Mucosa of rectum (tissue), 2 donors: ENCODE data around the gene ARF1.

Experiments used
- H3K27ac ChIP-seq, 2 donors: one replicate each; pipeline ENCODE4 v1.7.0; 2013; ENCODE audit warnings: inconsistent platforms in 2 of 2, low read depth in 2 of 2, low read length in 2 of 2
- H3K27me3 ChIP-seq, 2 donors: one replicate each; pipeline ENCODE4 v1.7.0; 2013; ENCODE audit warnings: low read length in 2 of 2; ENCODE audit not compliant: control insufficient read depth in 2 of 2, insufficient read depth in 2 of 2
- H3K36me3 ChIP-seq, 2 donors: one replicate each; pipeline ENCODE4 v1.7.0; 2013; ENCODE audit warnings: low read length in 2 of 2; ENCODE audit not compliant: control insufficient read depth in 2 of 2, insufficient read depth in 2 of 2
- H3K4me1 ChIP-seq, 2 donors: one replicate each; pipeline ENCODE4 v1.7.0; 2013; ENCODE audit warnings: low read length in 2 of 2, mild to moderate bottlenecking in 1 of 2; ENCODE audit not compliant: control insufficient read depth in 2 of 2, insufficient read depth in 2 of 2
- H3K4me3 ChIP-seq, 2 donors: one replicate each; pipeline ENCODE4 v1.7.0; 2013; ENCODE audit warnings: low read length in 2 of 2
- H3K9ac ChIP-seq, 2 donors: one replicate each; pipeline ENCODE4 v1.7.0; 2013; ENCODE audit warnings: low read length in 2 of 2, low read depth in 1 of 2, mild to moderate bottlenecking in 1 of 2
- H3K9me3 ChIP-seq, 2 donors: one replicate each; pipeline ENCODE4 v1.7.0; 2013; ENCODE audit warnings: low read length in 2 of 2; ENCODE audit not compliant: control insufficient read depth in 2 of 2
- donor health status: healthy.
- donor health status: Normal muscosa, but diverticular disease.

Gene ARF1

DNA sequence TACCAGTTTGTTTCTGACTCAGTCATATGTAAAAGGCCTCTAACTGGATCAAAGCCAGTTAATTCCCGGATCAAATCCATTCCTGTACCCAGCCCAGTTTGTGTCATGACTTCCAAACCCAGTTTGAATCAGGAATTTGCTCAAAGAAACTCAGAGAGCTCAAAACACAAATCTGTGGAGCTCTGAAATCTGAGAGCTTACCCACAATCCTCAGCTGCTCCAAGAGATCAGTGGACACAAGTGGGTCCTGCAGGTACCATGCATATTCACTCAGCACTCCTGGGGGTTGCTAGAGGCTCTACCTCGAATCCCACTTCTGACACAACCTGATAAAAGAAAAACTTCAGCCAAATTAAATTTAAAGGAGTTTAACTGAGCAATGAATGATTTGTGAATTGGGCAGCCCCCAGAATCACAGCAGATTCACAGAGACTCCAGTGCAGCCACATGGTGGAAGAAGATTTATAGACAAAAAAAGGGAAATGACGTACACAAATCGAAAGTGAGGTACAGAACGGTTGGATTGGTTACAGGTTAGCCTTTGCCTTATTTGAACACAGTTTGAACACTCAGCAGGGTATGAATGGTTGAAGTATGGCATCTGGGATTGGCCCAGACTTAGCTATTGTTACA is 38.5 kb downstream of the ARF1 start:
- Histone ChIP-seq H3K9ac (no peak overlapping the region), H3K36me3 (no peaks in the 10 kb centered on the region), H3K27ac (no peak overlapping the region), H3K4me1 (no peaks in the 10 kb centered on the region), H3K27me3 (peaks cover 0 to 2% of the 10 kb centered on the region in 2 donors), H3K9me3 (no peaks in the 10 kb centered on the region), H3K4me3 (no peak overlapping the region)

DNA sequence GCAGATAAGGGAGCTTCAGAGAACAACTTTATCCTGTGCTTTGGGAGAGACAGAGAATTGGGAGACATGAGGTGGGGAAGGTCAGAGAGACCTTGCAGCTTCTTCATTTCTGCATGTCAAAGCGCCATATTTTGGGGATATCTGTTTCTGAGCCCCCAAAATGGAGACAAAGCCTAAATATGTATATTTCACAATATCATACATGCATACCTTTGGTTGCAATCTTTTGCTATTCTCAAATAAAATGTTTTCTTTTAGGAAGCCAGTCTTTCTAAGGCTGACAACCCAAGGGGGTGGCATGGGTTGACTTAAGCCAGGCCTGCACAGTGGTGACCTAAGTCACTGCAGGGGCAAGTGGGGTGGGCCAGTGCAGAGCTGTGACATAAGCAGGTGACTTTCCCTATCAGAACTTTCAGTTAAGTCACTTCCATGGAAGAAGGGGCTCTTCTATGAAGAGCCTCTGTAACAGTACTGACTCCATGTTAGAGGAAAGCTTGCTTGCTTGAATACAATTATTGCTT is 40.5 kb downstream of the ARF1 start:
- no peak overlapping the region for H3K4me3 ChIP-seq
- no peaks in the 10 kb centered on the region for H3K4me1 ChIP-seq
- H3K9me3 ChIP-seq, result no peaks in the 10 kb centered on the region
- no peak overlapping the region for H3K9ac ChIP-seq
- no peak overlapping the region for H3K27ac ChIP-seq
- no peaks in the 10 kb centered on the region for H3K36me3 ChIP-seq
- H3K27me3 ChIP-seq, result peaks cover 0 to 2% of the 10 kb centered on the region in 2 donors

DNA sequence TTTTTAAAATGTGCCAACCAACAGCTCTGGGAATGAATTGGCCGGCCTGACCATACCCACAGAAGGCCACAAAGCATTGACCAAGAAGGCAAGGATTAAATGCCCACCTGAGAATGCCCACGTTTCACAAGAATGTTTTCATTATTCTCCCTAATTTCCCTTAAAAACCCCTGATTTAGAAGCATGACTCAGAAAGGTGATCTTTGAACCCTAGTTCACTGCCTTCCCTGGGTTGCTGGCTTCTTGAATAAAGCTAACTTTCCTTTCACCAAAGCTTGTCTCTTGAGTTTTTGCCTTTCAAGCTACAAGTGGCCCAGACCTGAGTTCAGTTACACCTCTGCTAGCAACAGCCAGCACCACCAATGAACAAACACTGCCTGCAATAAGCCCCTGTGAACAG is 41.0 kb downstream of the ARF1 start:
- H3K4me3 ChIP-seq, result no peak overlapping the region
- H3K4me1 ChIP-seq, result no peaks in the 10 kb centered on the region
- no peaks in the 10 kb centered on the region for H3K36me3 ChIP-seq
- H3K27ac ChIP-seq, result no peak overlapping the region
- H3K9me3 ChIP-seq, result no peaks in the 10 kb centered on the region
- no peak overlapping the region for H3K9ac ChIP-seq
- peaks cover 0 to 2% of the 10 kb centered on the region in 2 donors for H3K27me3 ChIP-seq

DNA sequence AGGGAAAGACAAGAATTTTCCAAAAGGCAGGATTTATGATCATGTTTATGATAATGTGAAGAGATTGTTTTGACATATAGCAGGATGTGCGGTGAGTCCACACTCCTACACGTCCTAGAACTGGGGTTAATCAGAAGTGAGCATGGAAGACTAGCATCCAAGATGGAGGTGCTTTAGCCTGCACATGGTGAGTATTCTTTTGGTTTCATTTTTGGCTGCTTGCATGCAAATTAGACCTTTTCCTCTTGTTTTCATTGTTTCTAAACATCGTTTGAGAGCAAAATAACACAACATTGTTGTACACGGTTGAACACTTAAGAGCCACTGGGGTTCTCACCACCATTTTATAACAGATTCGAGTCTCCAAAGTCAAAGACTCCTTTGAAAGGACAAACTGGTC is 42.7 kb downstream of the ARF1 start:
- Histone ChIP-seq H3K4me3 (no peak overlapping the region), H3K4me1 (no peaks in the 10 kb centered on the region), H3K27me3 (peaks cover 0 to 2% of the 10 kb centered on the region in 2 donors), H3K27ac (no peak overlapping the region), H3K36me3 (no peaks in the 10 kb centered on the region), H3K9ac (no peak overlapping the region), H3K9me3 (no peaks in the 10 kb centered on the region)

DNA sequence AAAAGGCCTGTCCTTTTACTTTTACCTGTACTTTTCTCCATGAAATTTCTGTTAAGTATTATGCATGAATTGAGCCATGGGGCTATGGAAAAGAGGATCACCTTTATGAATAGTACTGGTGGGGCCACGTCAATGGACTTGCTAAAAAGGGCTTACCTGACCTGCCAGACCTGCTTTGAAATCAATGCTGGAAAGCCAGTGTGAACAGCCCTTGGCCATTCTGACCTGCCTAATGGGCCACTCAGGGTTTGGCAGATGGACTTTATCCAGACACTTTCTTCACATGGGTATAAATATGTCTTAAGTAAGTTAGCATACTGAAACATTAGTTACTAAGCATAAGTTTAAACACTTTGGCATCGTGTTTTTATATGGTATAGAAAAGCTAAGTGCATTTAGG is 49.3 kb downstream of the ARF1 start:
- Histone ChIP-seq H3K4me3 (no peak overlapping the region), H3K27me3 (no peaks in the 10 kb centered on the region), H3K9ac (no peak overlapping the region), H3K27ac (no peak overlapping the region), H3K4me1 (no peaks in the 10 kb centered on the region), H3K9me3 (no peaks in the 10 kb centered on the region), H3K36me3 (no peaks in the 10 kb centered on the region)

DNA sequence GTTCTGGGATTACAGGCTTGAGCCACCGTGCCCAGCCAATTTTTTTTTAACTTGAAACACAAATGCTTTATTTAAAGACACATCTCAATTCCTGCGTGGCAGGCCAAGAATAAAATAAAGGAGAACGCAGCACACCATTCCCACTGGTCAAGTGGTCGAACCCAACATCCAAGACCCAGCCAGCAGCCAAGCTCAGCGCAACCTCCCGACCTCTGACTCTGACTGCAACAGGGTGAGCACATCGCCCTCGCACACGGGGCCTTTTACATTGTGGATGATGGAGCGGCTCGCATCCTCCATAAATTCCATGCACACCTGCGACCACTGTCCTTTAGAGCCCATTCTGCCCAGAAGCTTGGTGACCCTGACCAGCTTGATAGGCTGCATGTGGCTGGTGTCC is 52.1 kb downstream of the ARF1 start:
- Histone ChIP-seq H3K27ac (no peak overlapping the region), H3K9me3 (no peaks in the 10 kb centered on the region), H3K4me1 (no peaks in the 10 kb centered on the region)

DNA sequence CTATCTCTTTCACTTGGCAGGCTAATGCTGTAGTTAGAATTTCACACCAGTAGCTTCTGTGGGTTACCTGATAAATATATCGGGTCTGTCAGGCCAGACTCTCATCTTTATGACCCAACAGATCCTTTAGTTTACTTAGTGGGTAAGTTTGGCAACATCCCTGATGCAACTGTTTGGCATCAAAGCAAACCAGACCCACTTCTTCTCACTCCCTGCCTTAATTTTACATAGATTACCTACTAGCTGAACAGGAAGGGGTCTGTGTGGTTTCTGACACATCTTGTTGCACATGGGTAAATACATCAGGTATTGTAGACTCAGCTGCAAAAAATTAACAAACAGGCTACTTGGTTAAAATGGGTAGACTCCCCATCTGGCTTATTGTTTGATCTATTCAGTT is 54.4 kb downstream of the ARF1 start:
- Histone ChIP-seq H3K4me1 (peaks cover 9 to 11% of the 10 kb centered on the region in 2 donors), H3K4me3 (no peak overlapping the region), H3K27ac (no peak overlapping the region), H3K9ac (no peak overlapping the region), H3K27me3 (no peaks in the 10 kb centered on the region), H3K36me3 (peaks cover 0 to 3% of the 10 kb centered on the region in 2 donors), H3K9me3 (no peaks in the 10 kb centered on the region)

More for the DNA sequence above, 52.1 kb downstream of the ARF1 start:
- Histone ChIP-seq H3K27me3 (no peaks in the 10 kb centered on the region), H3K36me3 (no peaks in the 10 kb centered on the region), H3K9ac (no peak overlapping the region), H3K4me3 (no peak overlapping the region)

DNA sequence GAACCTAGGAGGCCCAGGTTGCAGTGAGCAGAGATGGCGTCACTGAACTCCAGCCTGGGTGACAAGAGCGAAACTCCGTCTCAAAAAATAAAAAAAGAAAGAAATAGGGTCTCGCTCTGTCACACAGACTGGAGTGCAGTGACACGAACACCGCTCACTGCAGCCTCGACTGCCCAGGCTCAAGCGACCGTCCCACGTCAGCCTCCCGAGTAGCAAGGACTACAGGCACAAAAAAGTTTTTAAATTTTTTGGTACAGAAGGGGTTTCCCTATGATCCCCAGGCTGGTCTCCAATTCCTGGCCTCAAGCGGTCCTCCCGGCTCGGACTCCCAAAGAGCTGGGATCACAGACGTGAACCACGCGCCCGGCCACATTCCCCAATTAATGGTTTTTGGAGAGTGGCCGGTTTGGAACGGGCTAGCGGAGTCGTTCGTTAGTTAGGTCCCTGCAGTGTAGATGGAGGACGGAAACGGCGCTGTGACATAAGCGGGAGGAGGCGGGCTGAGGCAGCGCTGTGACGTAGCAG is 57.0 kb downstream of the ARF1 start:
- Histone ChIP-seq H3K9me3 (no peaks in the 10 kb centered on the region), H3K4me3 (peak overlapping the region; percentile 85 to 90), H3K9ac (peak overlapping the region; percentile 72 to 95), H3K27ac (peak overlapping the region; percentile 98 to 100), H3K36me3 (peaks cover 0 to 6% of the 10 kb centered on the region in 2 donors), H3K4me1 (peaks cover 21 to 22% of the 10 kb centered on the region in 2 donors), H3K27me3 (no peaks in the 10 kb centered on the region)

DNA sequence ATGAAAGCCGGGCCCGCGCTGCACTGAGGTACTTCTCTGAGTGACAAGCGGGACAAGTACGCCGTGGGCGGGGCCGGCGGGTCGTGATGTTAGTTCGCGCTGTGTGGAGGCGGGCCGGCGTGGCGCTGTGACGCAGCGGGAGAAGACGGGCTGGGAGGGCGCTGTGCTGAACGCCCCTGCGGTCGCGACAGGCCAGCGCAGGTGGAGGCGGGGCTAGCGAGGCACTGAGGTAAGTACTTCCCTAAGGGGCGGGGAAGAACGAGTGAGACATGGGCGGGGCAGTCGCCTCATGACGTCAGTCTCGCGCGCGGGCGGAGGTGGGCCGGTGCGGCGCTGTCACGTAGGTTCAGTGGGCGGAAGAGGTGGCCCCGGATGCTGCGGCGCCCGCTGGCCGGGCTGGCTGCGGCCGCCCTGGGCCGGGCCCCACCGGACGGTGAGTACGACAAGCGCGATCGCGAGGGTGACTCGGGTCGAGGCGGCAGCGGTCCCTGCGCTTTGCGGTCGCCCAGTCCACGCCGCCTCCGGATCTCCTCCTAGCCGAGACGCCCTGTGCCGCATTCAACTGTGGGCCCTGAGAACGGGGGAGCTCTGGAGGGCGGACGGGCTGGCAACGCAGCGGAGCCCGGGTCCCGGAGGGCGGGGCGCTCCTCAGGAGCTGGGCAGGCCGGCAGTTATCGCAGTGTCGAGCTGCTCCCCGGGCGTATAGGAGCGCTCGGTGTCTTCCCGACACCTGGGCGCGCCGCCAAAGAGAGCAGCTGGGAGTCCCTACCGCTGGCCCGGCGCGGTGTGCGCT is 57.6 kb downstream of the ARF1 start, which contains the start of gene GUK1:
TSS of gene GUK1 (plus strand) at position 349 of the 793 bp plus-strand sequence. CDS start at position 373, 24 bp downstream.
- Histone ChIP-seq H3K4me3 (peak within 1 kb of the TSS; percentile 85 to 90), H3K9me3 (no peaks in the 10 kb centered on the region), H3K27me3 (no peaks in the 10 kb centered on the region), H3K27ac (peak within 1 kb of the TSS; percentile 98 to 100), H3K4me1 (peaks cover 21 to 22% of the 10 kb centered on the region in 2 donors), H3K9ac (peak within 1 kb of the TSS; percentile 95 to 99), H3K36me3 (peaks cover 0 to 6% of the 10 kb centered on the region in 2 donors)

DNA sequence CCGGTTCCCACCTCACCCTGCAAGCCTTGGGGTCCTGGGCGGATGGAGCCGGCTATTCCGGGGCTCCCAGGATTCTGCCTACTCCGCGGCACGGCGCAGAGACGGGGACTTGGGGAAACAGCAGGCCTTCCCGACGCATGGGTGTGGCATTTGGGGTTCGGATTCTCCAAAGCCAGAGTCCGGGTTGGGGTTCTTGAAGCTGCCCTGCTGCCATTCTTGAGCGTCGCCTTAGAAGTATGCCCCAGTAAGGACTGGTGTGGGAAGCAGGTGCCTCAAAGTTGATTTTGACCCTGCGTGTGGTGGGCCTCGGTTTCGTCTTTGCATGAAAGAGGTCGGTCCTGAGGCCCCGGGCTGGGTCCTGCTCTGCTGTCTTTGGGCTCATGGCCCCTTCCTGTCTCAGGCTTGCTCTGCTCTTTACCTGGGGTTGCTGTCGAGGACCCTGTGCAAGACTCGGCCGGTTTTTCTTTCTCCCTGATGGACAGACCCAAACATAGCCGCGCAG is 58.3 kb downstream of the ARF1 start:
- H3K4me1 ChIP-seq, result peaks cover 21 to 22% of the 10 kb centered on the region in 2 donors
- peak overlapping the region; percentile 98 to 100 for H3K27ac ChIP-seq

More for the DNA sequence above, 58.3 kb downstream of the ARF1 start:
- Histone ChIP-seq H3K27me3 (no peaks in the 10 kb centered on the region), H3K9me3 (no peaks in the 10 kb centered on the region), H3K36me3 (peaks cover 0 to 7% of the 10 kb centered on the region in 2 donors), H3K9ac (peak overlapping the region; percentile 95 to 99), H3K4me3 (peak overlapping the region; percentile 85 to 90)
